ENCODE results near the gene NPHS1. TPM values are rescaled to one million over a fixed set of nuclear protein-coding genes. Genes with fewer than 3 reads are reported as not detected.

NPHS1 gene
- polyA plus RNA-seq, 1 donor from 2014 or later: 0.05 TPM

- no peaks in the 10 kb centered on the region for H3K36me3 ChIP-seq (ENCODE audit: insufficient read depth, low read length)
These were observed 70.7 kb downstream of the NPHS1 start for GRCh38 chr19:35781650-35782049.

GRCh38 chr19:35780717-35781116 lies 71.6 kb downstream of the NPHS1 start:
- no peaks in the 10 kb centered on the region for H3K27me3 ChIP-seq (ENCODE audit: insufficient read depth, low read depth, low read length)
- no peaks in the 10 kb centered on the region for H3F3A ChIP-seq (ENCODE audit: insufficient read depth, low read length, poor library complexity, severe bottlenecking)
- H3K79me2 ChIP-seq (replicated peaks; ENCODE audit: insufficient read depth, low read length): peaks cover 24% of the 10 kb centered on the region
- H3K27ac ChIP-seq (ENCODE audit: low read length): no peak overlapping the region
- no peaks in the 10 kb centered on the region for H3K36me3 ChIP-seq (ENCODE audit: insufficient read depth, low read length)
- no peaks in the 10 kb centered on the region for H3K9me3 ChIP-seq (ENCODE audit: low read length)
- no peak overlapping the region for H3K4me3 ChIP-seq (ENCODE audit: low read length)
- H2AFZ ChIP-seq (ENCODE audit: low read depth, low read length): no peak overlapping the region
- H3K9me2 ChIP-seq (ENCODE audit: insufficient read depth, low read length): no peaks in the 10 kb centered on the region
- no peak overlapping the region for H3K9ac ChIP-seq (ENCODE audit: low read length)
- no peaks in the 10 kb centered on the region for H4K20me1 ChIP-seq (ENCODE audit: insufficient read depth)
- H3K4me2 ChIP-seq (ENCODE audit: low read length): no peak overlapping the region
- TF ChIP-seq POLR2AphosphoS5 (IDR thresholded peaks at IDR 0.05) (no peak), CTCF (IDR thresholded peaks at IDR 0.05; ENCODE audit: poor library complexity, severe bottlenecking) (no peak), EZH2 (IDR thresholded peaks at IDR 0.05; ENCODE audit: borderline replicate concordance, insufficient read depth, low read length, poor library complexity, severe bottlenecking) (no peak)

More at GRCh38 chr19:35781650-35782049, 70.7 kb downstream of the NPHS1 start:
- H4K20me1 ChIP-seq (ENCODE audit: insufficient read depth): no peaks in the 10 kb centered on the region
- no peaks in the 10 kb centered on the region for H3K27me3 ChIP-seq (ENCODE audit: insufficient read depth, low read depth, low read length)
- no peak overlapping the region for H3K9ac ChIP-seq (ENCODE audit: low read length)
- no peak overlapping the region for H3K4me3 ChIP-seq (ENCODE audit: low read length)
- peaks cover 15% of the 10 kb centered on the region for H3K79me2 ChIP-seq (replicated peaks; ENCODE audit: insufficient read depth, low read length)
- no peak overlapping the region for H3K4me2 ChIP-seq (ENCODE audit: low read length)
- no peaks in the 10 kb centered on the region for H3K9me3 ChIP-seq (ENCODE audit: low read length)
- no peak overlapping the region for H3K27ac ChIP-seq (ENCODE audit: low read length)
- TF ChIP-seq SMC3 (conservative IDR thresholded peaks at IDR 0.05; ENCODE audit: poor library complexity): no peak
- no peak for TF ChIP-seq TAF1 (IDR thresholded peaks at IDR 0.05; ENCODE audit: low read depth)
- TF ChIP-seq RAD21 (conservative IDR thresholded peaks at IDR 0.05): no peak
- TF ChIP-seq EP300 (conservative IDR thresholded peaks at IDR 0.05; ENCODE audit: poor library complexity, severe bottlenecking): no peak
- TF ChIP-seq REST (IDR thresholded peaks at IDR 0.05; ENCODE audit: borderline replicate concordance): no peak
- TF ChIP-seq EZH2 (IDR thresholded peaks at IDR 0.05; ENCODE audit: borderline replicate concordance, insufficient read depth, low read length, poor library complexity, severe bottlenecking): no peak
- TF ChIP-seq CTCF (IDR thresholded peaks at IDR 0.05; ENCODE audit: poor library complexity, severe bottlenecking): no peak
- TF ChIP-seq MXI1 (conservative IDR thresholded peaks at IDR 0.05; ENCODE audit: poor library complexity, severe bottlenecking): no peak
- no peak for TF ChIP-seq POLR2AphosphoS5 (IDR thresholded peaks at IDR 0.05)
- H3K9me2 ChIP-seq (ENCODE audit: insufficient read depth, low read length): no peaks in the 10 kb centered on the region
- no peak overlapping the region for H2AFZ ChIP-seq (ENCODE audit: low read depth, low read length)
- H3F3A ChIP-seq (ENCODE audit: insufficient read depth, low read length, poor library complexity, severe bottlenecking): no peaks in the 10 kb centered on the region

Data from neural cell (in vitro differentiated cells).